Fibroblast of the conjunctiva (primary cell): Measurements from ENCODE around the gene GPN1.
"Not testable (repeated sequence)": the region's sequence is repeated elsewhere in the genome, so short reads cannot be mapped to it uniquely, and the experiment has no call there.

Experiments used
- DNase-seq: peaks from one replicate; pipeline ENCODE4 v3.0.0-alpha.2; 2010; ENCODE audit warnings: low read depth

GPN1 gene

GRCh38 chr2:27672723-27673486, 44.1 kb downstream of the GPN1 start:
- DNase-seq = no peak

- DNase-seq = no peak
Observed at GRCh38 chr2:27680571-27680970, 51.7 kb downstream of the GPN1 start.

DNA sequence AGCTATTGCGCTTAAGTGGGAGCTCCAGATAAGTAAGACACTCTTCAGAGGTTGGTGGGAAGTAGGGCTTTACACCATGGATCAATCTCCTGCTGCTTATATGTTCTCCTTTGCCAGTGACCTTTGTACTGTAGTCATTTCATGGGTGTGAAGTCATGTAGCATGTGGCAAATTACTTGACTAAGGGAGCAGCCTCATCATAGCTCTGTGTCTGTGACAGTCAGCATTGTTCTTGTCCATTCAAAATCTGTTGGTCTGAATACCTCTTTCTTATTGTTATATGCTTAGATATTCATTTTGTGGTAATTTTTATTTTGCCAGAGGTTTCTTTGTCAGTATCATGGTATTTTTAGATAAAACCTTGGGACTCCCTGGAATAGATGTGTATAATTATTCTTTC, 53.0 kb downstream of the GPN1 start:
- peak; percentile 9 for DNase-seq

DNA sequence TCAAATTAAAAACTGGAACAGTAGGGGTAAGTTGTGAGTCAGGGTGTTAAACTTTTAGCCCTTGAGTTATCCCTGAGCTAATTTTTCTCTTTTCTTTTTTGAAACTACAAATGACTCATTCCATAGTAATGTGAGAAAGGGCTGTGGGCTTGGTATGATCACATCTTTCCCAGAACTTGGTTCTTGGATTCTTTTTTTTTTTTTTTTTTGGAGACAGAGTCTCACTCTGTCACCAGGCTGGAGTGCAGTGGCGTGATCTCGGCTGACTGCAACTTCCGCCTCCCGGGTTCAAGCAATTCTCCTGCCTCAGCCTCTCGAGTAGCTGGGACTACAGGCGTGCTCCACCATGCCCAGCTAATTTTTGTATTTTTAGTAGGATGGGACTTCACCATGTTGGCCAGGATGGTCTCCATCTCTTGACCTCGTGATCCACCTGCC, 53.5 kb downstream of the GPN1 start:
- peak; percentile 59 for DNase-seq

DNA sequence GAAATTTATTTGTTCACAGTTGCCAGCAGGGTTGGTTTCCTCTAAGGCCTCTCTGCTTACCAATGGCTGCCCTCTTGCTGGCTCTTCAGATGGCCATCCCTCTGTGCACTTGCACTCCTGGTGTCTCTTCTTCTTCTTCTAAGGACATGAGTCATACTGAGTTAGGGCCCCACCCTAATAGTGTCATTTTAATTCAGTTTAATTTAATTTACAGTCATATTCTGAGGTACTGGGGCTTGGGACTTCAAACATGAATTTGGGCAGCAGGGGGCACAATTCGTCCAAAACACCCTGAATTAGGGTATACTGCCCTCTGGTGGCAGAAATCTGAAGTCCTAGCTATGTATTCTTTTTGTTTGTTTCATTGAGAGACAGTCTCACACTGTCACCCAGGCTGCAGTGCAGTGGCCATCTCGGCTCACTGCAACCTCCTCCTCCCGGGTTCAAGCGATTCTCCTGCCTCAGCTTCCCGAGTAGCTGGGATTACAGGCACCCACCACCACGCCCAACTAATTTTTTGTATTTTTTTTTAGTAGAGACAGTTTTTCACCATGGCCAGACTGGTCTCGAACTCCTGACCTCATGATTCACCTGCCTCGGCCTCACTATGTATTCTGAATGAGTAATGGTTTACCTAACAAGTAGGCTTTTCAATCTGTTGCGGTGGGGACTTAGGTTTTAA, 54.7 kb downstream of the GPN1 start:
- DNase-seq = peak; percentile 82

GRCh38 chr2:27685006-27685405, 56.2 kb downstream of the GPN1 start:
- DNase-seq = not testable (repeated sequence)

- no peak for DNase-seq
Observed at GRCh38 chr2:27685577-27685976, 56.7 kb downstream of the GPN1 start.

DNA sequence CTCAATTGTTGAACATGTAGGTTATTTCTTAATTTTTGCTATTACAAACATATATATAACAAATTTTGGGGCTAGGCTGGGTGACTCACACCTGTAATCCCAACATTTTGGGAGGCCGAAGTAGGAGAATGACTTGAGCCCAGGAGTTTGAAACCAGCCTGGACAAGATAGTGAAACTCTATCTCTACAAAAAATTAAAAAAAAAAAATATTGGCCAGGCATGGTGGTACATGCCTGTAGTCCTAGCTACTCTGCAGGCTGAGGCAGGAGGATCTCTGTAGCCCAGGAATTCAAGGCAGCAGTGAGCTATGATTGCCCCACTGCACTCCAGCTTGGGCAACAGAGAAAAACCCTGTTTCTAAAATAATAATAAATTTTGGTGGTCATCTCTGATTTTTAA, 58.4 kb downstream of the GPN1 start:
- DNase-seq = no peak

DNA sequence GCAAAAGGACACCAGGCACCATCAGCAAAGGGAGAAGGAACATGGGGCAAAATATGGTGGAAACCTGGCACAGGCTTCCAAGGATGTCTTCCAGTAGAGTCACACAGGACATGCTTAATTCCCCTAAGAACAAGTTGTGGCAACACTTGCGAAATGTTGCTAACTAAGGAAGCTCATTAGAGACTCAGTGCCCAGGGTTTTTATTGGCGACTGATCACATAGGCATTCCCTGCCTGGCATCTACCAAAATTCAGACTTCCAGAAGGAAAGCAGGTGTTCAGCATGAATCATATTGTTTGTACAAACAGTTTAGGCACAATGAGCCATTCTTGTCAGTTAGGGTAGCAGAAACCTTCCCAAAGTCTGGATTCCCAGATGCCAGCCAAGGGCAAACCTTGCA, 60.6 kb downstream of the GPN1 start:
- DNase-seq = no peak

- DNase-seq = no peak
Observed at GRCh38 chr2:27690052-27690451, 61.2 kb downstream of the GPN1 start.

- no peak for DNase-seq
Observed at GRCh38 chr2:27697660-27698059, 68.8 kb downstream of the GPN1 start.
